Measurements from ENCODE around the gene INPPL1.

GRCh38 chr11:72204886-72205285 lies 19.7 kb upstream of the INPPL1 start:
- TF ChIP-seq, protein P1, sequence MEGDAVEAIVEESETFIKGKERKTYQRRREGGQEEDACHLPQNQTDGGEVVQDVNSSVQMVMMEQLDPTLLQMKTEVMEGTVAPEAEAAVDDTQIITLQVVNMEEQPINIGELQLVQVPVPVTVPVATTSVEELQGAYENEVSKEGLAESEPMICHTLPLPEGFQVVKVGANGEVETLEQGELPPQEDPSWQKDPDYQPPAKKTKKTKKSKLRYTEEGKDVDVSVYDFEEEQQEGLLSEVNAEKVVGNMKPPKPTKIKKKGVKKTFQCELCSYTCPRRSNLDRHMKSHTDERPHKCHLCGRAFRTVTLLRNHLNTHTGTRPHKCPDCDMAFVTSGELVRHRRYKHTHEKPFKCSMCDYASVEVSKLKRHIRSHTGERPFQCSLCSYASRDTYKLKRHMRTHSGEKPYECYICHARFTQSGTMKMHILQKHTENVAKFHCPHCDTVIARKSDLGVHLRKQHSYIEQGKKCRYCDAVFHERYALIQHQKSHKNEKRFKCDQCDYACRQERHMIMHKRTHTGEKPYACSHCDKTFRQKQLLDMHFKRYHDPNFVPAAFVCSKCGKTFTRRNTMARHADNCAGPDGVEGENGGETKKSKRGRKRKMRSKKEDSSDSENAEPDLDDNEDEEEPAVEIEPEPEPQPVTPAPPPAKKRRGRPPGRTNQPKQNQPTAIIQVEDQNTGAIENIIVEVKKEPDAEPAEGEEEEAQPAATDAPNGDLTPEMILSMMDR (IDR thresholded peaks at IDR 0.05 in 2 of 3, conservative IDR thresholded peaks at IDR 0.05 in 1 of 3; ENCODE audit: control insufficient read depth in 2 of 3, extremely low read depth in 1 of 3, insufficient read depth in 1 of 3, low read depth in 3 of 3, low read length in 3 of 3), result no peak
- no peak for TF ChIP-seq CHD4 (IDR thresholded peaks at IDR 0.05)
- TF ChIP-seq BCL11A (IDR thresholded peaks at IDR 0.05; ENCODE audit: low read depth, low read length), result no peak
